HEK293 (cell line): ENCODE measurements around the gene SH2D2A.

Source experiments
- BCL11A ChIP-seq: fragments of 450-650 bp; formaldehyde crosslinking; IDR thresholded peaks from 2 replicates; pipeline ENCODE4 v1.5.1; 2016; ENCODE audit warnings: low read depth, missing biosample characterization, missing genetic modification characterization
- CTCF ChIP-seq: fragments of 450-650 bp; formaldehyde crosslinking; IDR thresholded peaks from 2 replicates; pipeline ENCODE4 v1.5.1; 2016; ENCODE audit warnings: missing biosample characterization, missing genetic modification characterization
- KLF17 ChIP-seq: fragments of 450-650 bp; formaldehyde crosslinking; IDR thresholded peaks from 2 replicates; pipeline ENCODE4 v1.5.1; 2016; ENCODE audit warnings: missing biosample characterization, missing genetic modification characterization
- KLF7 ChIP-seq: fragments of 450-650 bp; formaldehyde crosslinking; IDR thresholded peaks from 2 replicates; pipeline ENCODE4 v1.5.1; 2016; ENCODE audit warnings: missing biosample characterization, missing genetic modification characterization, borderline replicate concordance
- PRDM1 ChIP-seq: fragments of 450-650 bp; formaldehyde crosslinking; IDR thresholded peaks from 2 replicates; pipeline ENCODE4; 2016; ENCODE audit warnings: missing biosample characterization, missing genetic modification characterization
- PRDM6 ChIP-seq: fragments of 450-650 bp; formaldehyde crosslinking; IDR thresholded peaks from 2 replicates; pipeline ENCODE4 v1.5.1; 2017; ENCODE audit warnings: missing biosample characterization, missing genetic modification characterization
- SALL2 ChIP-seq: fragments of 450-650 bp; formaldehyde crosslinking; IDR thresholded peaks from 2 replicates; pipeline ENCODE4 v1.5.0; 2017; ENCODE audit warnings: missing biosample characterization, mild to moderate bottlenecking, missing genetic modification characterization, borderline replicate concordance
- YY2 ChIP-seq: fragments of 450-650 bp; formaldehyde crosslinking; IDR thresholded peaks from 2 replicates; pipeline ENCODE4 v1.5.1; 2016; ENCODE audit warnings: missing biosample characterization, missing genetic modification characterization
- ZNF132 ChIP-seq: fragments of 450-650 bp; formaldehyde crosslinking; IDR thresholded peaks from 2 replicates; pipeline ENCODE4 v1.5.1; 2017; ENCODE audit warnings: missing biosample characterization, missing genetic modification characterization, borderline replicate concordance
- ZNF133 ChIP-seq: fragments of 450-650 bp; formaldehyde crosslinking; IDR thresholded peaks from 2 replicates; pipeline ENCODE4 v1.5.1; 2016; ENCODE audit warnings: missing biosample characterization, missing genetic modification characterization
- ZNF146 ChIP-seq: fragments of 450-650 bp; formaldehyde crosslinking; IDR thresholded peaks from 2 replicates; pipeline ENCODE4 v1.5.1; 2016; ENCODE audit warnings: missing biosample characterization, missing genetic modification characterization
- ZNF16 ChIP-seq: fragments of 450-650 bp; formaldehyde crosslinking; IDR thresholded peaks from 2 replicates; pipeline ENCODE4 v1.5.1; 2016; ENCODE audit warnings: low read depth, missing biosample characterization, missing genetic modification characterization
- ZNF174 ChIP-seq: fragments of 450-650 bp; formaldehyde crosslinking; IDR thresholded peaks from 2 replicates; pipeline ENCODE4 v1.5.0; 2017; ENCODE audit warnings: missing biosample characterization, mild to moderate bottlenecking, missing genetic modification characterization
- ZNF266 ChIP-seq: fragments of 450-650 bp; formaldehyde crosslinking; IDR thresholded peaks from 2 replicates; pipeline ENCODE4 v1.5.1; 2016; ENCODE audit warnings: missing biosample characterization, missing genetic modification characterization, low read depth
- ZNF274 ChIP-seq, 2 experiments: fragments of 200-500 bp in 1 of 2; fragments of 450-650 bp in 1 of 2; sonication (Bioruptor generic) in 1 of 2; formaldehyde crosslinking in 1 of 2; IDR thresholded peaks; 2 replicates each; pipeline versions ENCODE4 v1.5.1 to v1.6.1; 2014 to 2016; ENCODE audit warnings: borderline replicate concordance in 1 of 2, inconsistent platforms in 1 of 2, low read length in 1 of 2, missing biosample characterization in 1 of 2, missing genetic modification characterization in 1 of 2
- ZNF302 ChIP-seq: fragments of 450-650 bp; formaldehyde crosslinking; IDR thresholded peaks from 2 replicates; pipeline ENCODE4 v1.5.1; 2016; ENCODE audit warnings: missing biosample characterization, missing genetic modification characterization, low read depth
- ZNF341 ChIP-seq: fragments of 450-650 bp; formaldehyde crosslinking; IDR thresholded peaks from 2 replicates; pipeline ENCODE4; 2016; ENCODE audit warnings: low read depth, missing biosample characterization, missing genetic modification characterization
- ZNF391 ChIP-seq: fragments of 450-650 bp; formaldehyde crosslinking; IDR thresholded peaks from 2 replicates; pipeline ENCODE4 v1.5.1; 2016; ENCODE audit warnings: low read depth, missing biosample characterization, missing genetic modification characterization, borderline replicate concordance
- ZNF398 ChIP-seq: fragments of 450-650 bp; formaldehyde crosslinking; IDR thresholded peaks from 2 replicates; pipeline ENCODE4 v1.5.1; 2017; ENCODE audit warnings: missing biosample characterization, missing genetic modification characterization
- ZNF404 ChIP-seq: fragments of 450-650 bp; formaldehyde crosslinking; IDR thresholded peaks from 2 replicates; pipeline ENCODE4 v1.5.1; 2017; ENCODE audit warnings: missing biosample characterization, missing genetic modification characterization
- ZNF521 ChIP-seq: fragments of 450-650 bp; formaldehyde crosslinking; IDR thresholded peaks from 2 replicates; pipeline ENCODE4 v1.5.1; 2017; ENCODE audit warnings: missing biosample characterization, mild to moderate bottlenecking, missing genetic modification characterization
- ZNF548 ChIP-seq: fragments of 450-650 bp; formaldehyde crosslinking; IDR thresholded peaks from 2 replicates; pipeline ENCODE4 v1.5.1; 2016; ENCODE audit warnings: missing biosample characterization, missing genetic modification characterization
- ZNF561 ChIP-seq: fragments of 450-650 bp; IDR thresholded peaks from 2 replicates; pipeline ENCODE4 v1.5.1; 2018; ENCODE audit warnings: missing biosample characterization, missing genetic modification characterization, borderline replicate concordance
- ZNF571 ChIP-seq: fragments of 450-650 bp; formaldehyde crosslinking; IDR thresholded peaks from 2 replicates; pipeline ENCODE4 v1.5.0; 2017; ENCODE audit warnings: missing biosample characterization, missing genetic modification characterization
- ZNF600 ChIP-seq: fragments of 450-650 bp; formaldehyde crosslinking; IDR thresholded peaks from 2 replicates; pipeline ENCODE4 v1.5.1; 2016; ENCODE audit warnings: missing biosample characterization, missing genetic modification characterization
- ZNF639 ChIP-seq: fragments of 450-650 bp; formaldehyde crosslinking; IDR thresholded peaks from 2 replicates; pipeline ENCODE4 v1.5.1; 2016; ENCODE audit warnings: missing biosample characterization, missing genetic modification characterization
- ZNF645 ChIP-seq: fragments of 450-650 bp; formaldehyde crosslinking; IDR thresholded peaks from 2 replicates; pipeline ENCODE4; 2016; ENCODE audit warnings: missing biosample characterization, missing genetic modification characterization
- ZNF664 ChIP-seq: fragments of 450-650 bp; formaldehyde crosslinking; IDR thresholded peaks from 2 replicates; pipeline ENCODE4 v1.5.1; 2016; ENCODE audit warnings: missing biosample characterization, missing genetic modification characterization
- ZNF692 ChIP-seq: fragments of 450-650 bp; formaldehyde crosslinking; IDR thresholded peaks from 2 replicates; pipeline ENCODE4 v1.5.1; 2016; ENCODE audit warnings: missing biosample characterization, missing genetic modification characterization
- ZSCAN16 ChIP-seq: fragments of 450-650 bp; formaldehyde crosslinking; IDR thresholded peaks from 2 replicates; pipeline ENCODE4 v1.5.1; 2016; ENCODE audit warnings: missing biosample characterization, missing genetic modification characterization
- ZSCAN23 ChIP-seq: fragments of 450-650 bp; formaldehyde crosslinking; IDR thresholded peaks from 2 replicates; pipeline ENCODE4 v1.5.1; 2016; ENCODE audit warnings: missing biosample characterization, missing genetic modification characterization

SH2D2A gene

GRCh38 chr1:156860113-156860627 is 43.5 kb upstream of the SH2D2A start (continued):
- TF ChIP-seq ZNF266 (no peak), ZNF548 (tag by site-specific recombination) (no peak), ZNF600 (tag by site-specific recombination) (peak; percentile 88), PRDM1 (tag by site-specific recombination) (no peak), BCL11A (tag by site-specific recombination) (peak; percentile 69), ZNF521 (tag by site-specific recombination) (no peak), ZNF404 (tag by site-specific recombination) (no peak), ZNF645 (no peak), CTCF (tag by site-specific recombination) (peak; percentile 90), ZNF561 (tag by site-specific recombination) (no peak), YY2 (tag by site-specific recombination) (no peak), ZNF274 (IDR thresholded peaks at IDR 0.05; ENCODE audit: low read length) (no peak), ZNF274 (tag by site-specific recombination; IDR thresholded peaks at IDR 0.05; ENCODE audit: borderline replicate concordance) (no peak), ZNF571 (tag by site-specific recombination) (no peak), ZNF639 (no peak), ZNF16 (tag by site-specific recombination) (no peak), PRDM6 (tag by site-specific recombination) (no peak), ZNF341 (tag by site-specific recombination) (no peak), ZSCAN16 (tag by site-specific recombination) (no peak), SALL2 (tag by site-specific recombination) (no peak), KLF7 (tag by site-specific recombination) (no peak), KLF17 (tag by site-specific recombination) (peak; percentile 14; the same call in 1 of the 2 replicates), ZNF664 (tag by site-specific recombination) (no peak), ZNF302 (no peak), ZNF146 (tag by site-specific recombination) (no peak), ZNF692 (tag by site-specific recombination) (no peak), ZNF133 (tag by site-specific recombination) (no peak), ZNF398 (no peak), ZNF391 (no peak), ZNF132 (tag by site-specific recombination) (no peak), ZSCAN23 (tag by site-specific recombination) (no peak), ZNF174 (no peak)
